GM06990 (cell line): ENCODE measurements around the gene OXA1L.

Source experiments
- DNase-seq: peaks from one replicate; pipeline ENCODE4 v3.0.0-alpha.2; 2011; ENCODE audit not compliant: insufficient read length; ENCODE audit errors: extremely low read depth
- H3K27me3 ChIP-seq: replicated peaks from 2 replicates; pipeline ENCODE4 v1.6.0; 2011; ENCODE audit warnings: low read length; ENCODE audit not compliant: control insufficient read depth, insufficient read depth
- H3K36me3 ChIP-seq: 2 replicates; pipeline ENCODE4 v1.5.1; 2011; ENCODE audit warnings: low read length; ENCODE audit not compliant: control insufficient read depth, insufficient read depth
- H3K4me3 ChIP-seq: replicated peaks from 2 replicates; pipeline ENCODE4 v1.5.1; 2011; ENCODE audit warnings: low read depth, mild to moderate bottlenecking, control low read depth, low read length
- TF ChIP-seq, protein P1 (sequence below): IDR thresholded peaks from 2 replicates; pipeline ENCODE4 v1.5.1; 2011; ENCODE audit warnings: low read length, control low read depth, mild to moderate bottlenecking, inconsistent platforms; ENCODE audit not compliant: insufficient read depth, poor library complexity, severe bottlenecking

Gene OXA1L

GRCh38 chr14:22807432-22808087 is 41.1 kb downstream of the OXA1L start:
- no peaks in the 10 kb centered on the region for H3K36me3 ChIP-seq
- TF ChIP-seq, protein P1, sequence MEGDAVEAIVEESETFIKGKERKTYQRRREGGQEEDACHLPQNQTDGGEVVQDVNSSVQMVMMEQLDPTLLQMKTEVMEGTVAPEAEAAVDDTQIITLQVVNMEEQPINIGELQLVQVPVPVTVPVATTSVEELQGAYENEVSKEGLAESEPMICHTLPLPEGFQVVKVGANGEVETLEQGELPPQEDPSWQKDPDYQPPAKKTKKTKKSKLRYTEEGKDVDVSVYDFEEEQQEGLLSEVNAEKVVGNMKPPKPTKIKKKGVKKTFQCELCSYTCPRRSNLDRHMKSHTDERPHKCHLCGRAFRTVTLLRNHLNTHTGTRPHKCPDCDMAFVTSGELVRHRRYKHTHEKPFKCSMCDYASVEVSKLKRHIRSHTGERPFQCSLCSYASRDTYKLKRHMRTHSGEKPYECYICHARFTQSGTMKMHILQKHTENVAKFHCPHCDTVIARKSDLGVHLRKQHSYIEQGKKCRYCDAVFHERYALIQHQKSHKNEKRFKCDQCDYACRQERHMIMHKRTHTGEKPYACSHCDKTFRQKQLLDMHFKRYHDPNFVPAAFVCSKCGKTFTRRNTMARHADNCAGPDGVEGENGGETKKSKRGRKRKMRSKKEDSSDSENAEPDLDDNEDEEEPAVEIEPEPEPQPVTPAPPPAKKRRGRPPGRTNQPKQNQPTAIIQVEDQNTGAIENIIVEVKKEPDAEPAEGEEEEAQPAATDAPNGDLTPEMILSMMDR = no peak
- DNase-seq = no peak
- no peak overlapping the region for H3K4me3 ChIP-seq
- H3K27me3 ChIP-seq = no peaks in the 10 kb centered on the region

GRCh38 chr14:22808388-22809209 is 42.1 kb downstream of the OXA1L start:
- Histone ChIP-seq H3K4me3 (no peak overlapping the region), H3K27me3 (no peaks in the 10 kb centered on the region), H3K36me3 (no peaks in the 10 kb centered on the region; the same call in 1 of the 2 replicates)
- DNase-seq = no peak
- TF ChIP-seq, protein P1 = no peak

GRCh38 chr14:22811722-22812121 is 45.2 kb downstream of the OXA1L start:
- TF ChIP-seq, protein P1 = no peak
- no peak for DNase-seq
- no peak overlapping the region for H3K4me3 ChIP-seq
- H3K27me3 ChIP-seq = no peaks in the 10 kb centered on the region
- no peaks in the 10 kb centered on the region; the same call in 1 of the 2 replicates for H3K36me3 ChIP-seq

DNA sequence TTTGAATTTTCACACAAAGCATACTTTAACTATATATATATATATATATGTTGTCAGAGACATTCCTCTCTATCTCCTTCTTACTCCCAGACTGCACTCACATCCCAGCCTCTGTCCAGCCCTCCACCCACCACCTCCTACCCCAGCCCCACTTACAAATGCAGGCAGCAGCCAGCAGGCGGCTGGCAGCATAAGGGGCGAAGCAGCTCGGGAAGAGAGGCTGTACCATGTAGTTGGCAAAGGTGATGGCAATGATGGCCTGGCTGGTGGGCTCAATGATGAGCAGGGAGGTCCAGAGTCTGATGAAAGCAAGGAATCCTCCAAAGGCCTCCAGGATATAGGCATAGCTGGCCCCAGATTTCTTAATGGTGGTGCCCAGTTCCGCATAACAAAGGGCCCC is 46.3 kb downstream of the OXA1L start:
- no peak overlapping the region for H3K4me3 ChIP-seq
- TF ChIP-seq, protein P1 = no peak
- no peak for DNase-seq
- H3K36me3 ChIP-seq = no peaks in the 10 kb centered on the region; the same call in 1 of the 2 replicates
- H3K27me3 ChIP-seq = no peaks in the 10 kb centered on the region

DNA sequence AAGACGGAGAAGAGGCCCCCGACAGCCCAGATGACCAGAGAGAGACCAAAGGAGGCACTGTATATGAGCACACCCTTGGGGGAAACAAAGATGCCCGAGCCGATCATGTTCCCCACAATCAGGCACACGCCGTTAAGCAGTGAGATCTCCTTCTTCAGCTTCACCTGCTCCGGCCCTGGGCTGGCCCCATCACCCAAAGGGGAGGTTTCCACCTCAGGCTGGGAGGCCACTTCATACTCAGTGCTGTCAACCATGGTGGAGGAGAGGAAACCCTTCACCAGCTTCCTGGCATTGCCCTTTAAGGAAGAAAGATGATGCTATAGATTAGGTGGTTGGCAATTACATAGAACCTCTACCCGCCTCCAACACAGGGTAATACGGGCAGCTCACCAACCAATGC is 46.7 kb downstream of the OXA1L start:
- no peak for DNase-seq
- no peaks in the 10 kb centered on the region; the same call in 1 of the 2 replicates for H3K36me3 ChIP-seq
- TF ChIP-seq, protein P1 = no peak
- no peaks in the 10 kb centered on the region for H3K27me3 ChIP-seq
- H3K4me3 ChIP-seq = no peak overlapping the region
